Measurements from ENCODE around the gene GJC2.

DNA sequence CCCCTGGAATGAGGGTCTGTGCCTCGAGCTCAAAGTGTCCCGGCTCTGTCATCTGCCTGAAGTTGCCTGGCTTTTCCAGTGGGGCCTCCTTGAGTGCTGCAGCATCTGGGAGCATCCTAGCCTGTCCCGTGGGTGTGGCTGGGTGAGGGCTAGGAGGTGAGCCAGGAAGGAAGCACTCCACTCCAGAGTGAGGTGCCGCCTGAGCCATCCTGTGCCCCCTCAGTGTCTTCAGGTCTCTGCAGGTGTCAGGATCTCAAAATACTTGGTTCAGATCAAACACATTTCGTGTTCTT, 27.4 kb downstream of the GJC2 start:
- TF ChIP-seq, protein P1, sequence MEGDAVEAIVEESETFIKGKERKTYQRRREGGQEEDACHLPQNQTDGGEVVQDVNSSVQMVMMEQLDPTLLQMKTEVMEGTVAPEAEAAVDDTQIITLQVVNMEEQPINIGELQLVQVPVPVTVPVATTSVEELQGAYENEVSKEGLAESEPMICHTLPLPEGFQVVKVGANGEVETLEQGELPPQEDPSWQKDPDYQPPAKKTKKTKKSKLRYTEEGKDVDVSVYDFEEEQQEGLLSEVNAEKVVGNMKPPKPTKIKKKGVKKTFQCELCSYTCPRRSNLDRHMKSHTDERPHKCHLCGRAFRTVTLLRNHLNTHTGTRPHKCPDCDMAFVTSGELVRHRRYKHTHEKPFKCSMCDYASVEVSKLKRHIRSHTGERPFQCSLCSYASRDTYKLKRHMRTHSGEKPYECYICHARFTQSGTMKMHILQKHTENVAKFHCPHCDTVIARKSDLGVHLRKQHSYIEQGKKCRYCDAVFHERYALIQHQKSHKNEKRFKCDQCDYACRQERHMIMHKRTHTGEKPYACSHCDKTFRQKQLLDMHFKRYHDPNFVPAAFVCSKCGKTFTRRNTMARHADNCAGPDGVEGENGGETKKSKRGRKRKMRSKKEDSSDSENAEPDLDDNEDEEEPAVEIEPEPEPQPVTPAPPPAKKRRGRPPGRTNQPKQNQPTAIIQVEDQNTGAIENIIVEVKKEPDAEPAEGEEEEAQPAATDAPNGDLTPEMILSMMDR (optimal IDR thresholded peaks at IDR 0.05 in 1 of 3, IDR thresholded peaks at IDR 0.05 in 1 of 3, conservative IDR thresholded peaks at IDR 0.05 in 1 of 3; ENCODE audit: extremely low read depth in 1 of 3, insufficient read depth in 2 of 3, low read length in 3 of 3): no peak
- no peak for TF ChIP-seq EZH2 (IDR thresholded peaks at IDR 0.05; ENCODE audit: low read length)

Data from keratinocyte (primary cell).